Esophagus mucosa (tissue), 1 donor: ENCODE results near the gene POLR3K. TPM values are rescaled to one million over a fixed set of nuclear protein-coding genes. Genes with fewer than 3 reads are reported as not detected.

Experiments used
- ATAC-seq: fragments of 200-7000 bp; cut with Tn5 transposase; one replicate; pipeline ENCODE4 v1.9.1; 2020
- total RNA-seq: library from RNA; stranded (reverse); gene quantifications from one replicate; pipeline ENCODE4 v1.2.4, GENCODE V29; 2023
- donor health status: DM: yes; HTN: yes; CAD: no.

The POLR3K gene
- total RNA-seq, 1 donor from 2014 or later, result 9.5 TPM

- ATAC-seq, result no peak
Observed at GRCh38 chr16:78444-79150, 25.2 kb upstream of the POLR3K start.

DNA sequence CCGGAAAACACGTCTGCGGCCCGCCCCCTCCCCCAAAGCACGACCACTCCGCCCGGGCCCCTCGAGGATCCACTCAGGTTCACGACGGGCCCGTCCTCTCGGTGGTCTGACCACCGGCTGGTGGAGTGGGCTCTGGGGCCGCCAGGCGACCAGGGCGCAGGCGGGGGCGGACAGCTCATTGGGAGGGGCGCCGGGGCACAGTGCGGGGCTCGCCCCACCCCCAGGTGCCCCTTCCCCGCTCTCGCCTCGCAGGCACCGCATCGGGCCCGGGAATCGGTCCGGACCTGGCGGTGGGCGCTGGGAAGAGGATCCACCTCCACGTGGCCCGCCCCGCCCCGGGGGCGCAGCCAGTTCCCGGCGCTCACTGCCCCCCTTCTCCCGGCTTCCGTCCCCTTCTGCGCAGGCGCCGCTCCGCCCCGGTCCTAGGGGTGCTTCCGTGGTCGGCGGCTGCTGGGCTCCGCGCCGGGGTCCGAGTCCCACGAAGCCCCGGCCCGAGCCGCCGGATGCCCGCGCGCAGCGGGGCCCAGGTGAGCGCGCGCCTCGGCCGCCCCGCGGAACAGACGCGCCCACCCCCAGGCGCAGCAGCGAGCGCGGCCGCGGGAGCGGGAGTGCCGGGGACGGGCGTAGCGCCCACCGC, 24.5 kb upstream of the POLR3K start, which contains the start of gene MPG:
Gene MPG, plus strand, starts transcription at position 419 of the 637 bp plus-strand sequence. Its CDS starts 85 bp downstream, at position 504.
- peak; percentile 76 for ATAC-seq

DNA sequence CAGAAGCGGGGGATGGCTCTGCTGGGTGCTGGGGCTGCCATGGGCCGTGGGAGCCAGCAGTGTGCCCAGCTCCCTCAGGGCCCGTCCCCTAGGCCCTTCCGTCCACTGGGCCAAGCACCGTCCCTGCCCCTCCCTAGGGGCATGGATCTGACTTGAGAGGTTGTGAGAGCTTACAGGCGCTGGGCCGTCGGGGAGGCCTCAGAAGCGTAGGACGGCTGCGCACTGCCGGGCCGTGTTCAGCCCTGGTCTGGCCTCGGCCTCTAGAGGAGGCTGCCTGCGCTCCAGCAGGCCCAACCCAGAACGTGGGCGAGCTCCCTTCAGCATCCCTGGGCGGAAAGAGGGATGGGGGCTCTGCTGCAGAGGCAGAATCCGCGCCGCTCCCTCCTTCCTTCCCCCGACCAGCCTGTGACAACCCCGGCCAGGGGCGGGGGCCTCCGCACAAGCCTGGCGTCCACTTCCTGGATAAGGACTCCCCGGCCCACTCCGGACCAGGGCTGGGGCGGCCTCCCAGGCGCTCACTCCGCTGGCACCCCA, 23.9 kb upstream of the POLR3K start:
- ATAC-seq, result peak; percentile 45

GRCh38 chr16:76535-77272, 23.3 kb upstream of the POLR3K start:
- peak; percentile 2 for ATAC-seq

DNA sequence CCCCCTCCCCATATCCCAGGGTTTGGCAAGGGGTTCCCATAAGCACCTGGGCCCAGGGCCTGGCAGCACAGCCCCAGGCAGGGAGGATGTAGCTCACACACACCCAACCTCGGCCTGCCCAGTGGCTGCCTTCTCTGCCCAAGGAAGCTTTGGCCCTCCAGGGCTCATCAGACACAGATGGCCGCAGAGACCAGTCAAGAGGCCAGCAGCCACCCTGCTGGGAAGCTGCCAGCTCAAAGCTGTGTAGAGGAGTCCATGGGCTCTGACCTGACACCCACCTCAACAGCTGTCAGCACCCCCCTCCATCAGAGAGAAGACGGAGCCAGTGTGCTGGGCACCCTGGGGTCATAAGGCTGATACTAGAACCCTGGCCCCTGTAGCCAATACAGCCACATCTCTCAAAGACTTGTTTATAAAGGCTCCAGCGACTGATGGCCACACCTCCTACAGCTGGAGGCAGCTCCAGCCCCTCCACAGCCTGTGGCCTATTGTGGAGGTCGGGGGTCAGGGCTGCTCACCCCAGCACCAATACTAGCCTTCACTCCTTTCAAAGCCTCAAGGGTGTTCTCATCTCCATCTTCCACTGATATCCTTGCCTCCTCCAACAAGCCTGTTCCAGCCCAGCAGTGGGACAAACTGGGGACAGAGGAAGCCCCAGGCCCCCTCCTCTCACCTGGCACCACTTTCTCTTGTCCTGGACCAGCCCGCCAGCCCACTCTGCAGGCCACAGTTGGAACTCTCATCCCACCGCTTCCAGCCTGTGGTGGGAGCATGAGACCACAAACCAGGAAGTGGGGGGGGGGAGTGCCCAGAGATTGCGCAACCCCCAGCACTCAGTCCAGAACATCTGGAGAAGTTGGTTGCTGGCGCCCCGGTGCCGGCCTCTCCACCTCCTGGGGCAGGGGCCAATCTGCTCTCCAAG, 22.4 kb upstream of the POLR3K start:
- ATAC-seq, result no peak

GRCh38 chr16:74747-75334, 21.4 kb upstream of the POLR3K start:
- no peak for ATAC-seq

GRCh38 chr16:74051-74746, 20.8 kb upstream of the POLR3K start:
- no peak for ATAC-seq

DNA sequence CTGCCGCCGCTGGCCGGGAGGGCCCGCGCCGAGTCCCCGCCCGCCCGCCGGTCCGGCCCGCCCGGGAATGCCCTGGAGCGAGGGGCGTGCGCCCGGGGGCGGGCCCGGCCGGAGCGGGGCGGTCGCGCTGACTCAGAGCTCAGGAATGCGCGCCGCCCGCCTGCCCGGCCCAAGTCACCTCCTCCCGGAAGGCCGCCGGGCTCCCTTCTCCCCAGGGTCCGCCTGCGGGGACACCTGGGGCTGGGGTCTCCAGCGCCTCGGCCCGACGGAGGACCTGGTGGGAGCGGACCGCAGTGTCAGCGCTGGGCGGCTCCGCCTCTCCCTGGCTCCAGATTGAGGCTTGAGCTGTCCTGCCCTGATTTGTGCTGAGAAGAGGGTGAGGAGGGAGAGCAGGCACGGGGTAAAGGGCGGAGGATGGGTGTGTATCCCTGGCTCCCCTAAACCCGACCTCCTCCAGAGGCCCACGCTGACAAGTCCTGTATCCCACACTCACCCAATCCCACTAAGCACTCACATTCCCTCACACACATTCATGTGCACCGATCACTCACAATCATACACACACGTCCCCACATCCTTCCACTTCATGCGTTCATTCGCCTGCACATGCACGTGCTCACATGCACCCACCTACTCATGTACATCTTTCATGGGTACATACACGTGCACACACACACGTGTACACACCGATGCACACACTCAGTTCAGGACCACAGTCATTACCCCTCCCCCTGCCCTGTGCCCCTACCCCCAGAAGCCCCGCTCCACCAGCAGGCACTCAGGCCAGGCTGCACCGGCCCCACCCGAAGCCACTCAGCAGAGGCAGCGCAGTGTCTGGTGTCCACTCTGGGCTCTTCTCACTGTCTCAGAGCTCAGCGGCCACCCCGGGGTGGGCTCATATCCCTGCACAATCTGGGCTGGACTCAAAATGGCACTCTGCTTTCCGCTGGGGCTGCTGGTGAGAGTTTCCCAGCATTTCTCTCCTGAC, 19.4 kb upstream of the POLR3K start, which contains the start of gene RHBDF1:
Gene RHBDF1, minus strand, starts transcription at position 71 of the 988 bp plus-strand sequence. CDS start 7,616 bp downstream, outside the sequence.
- peak; percentile 59 for ATAC-seq

GRCh38 chr16:71540-72401, 18.4 kb upstream of the POLR3K start:
- peak; percentile 59 for ATAC-seq

DNA sequence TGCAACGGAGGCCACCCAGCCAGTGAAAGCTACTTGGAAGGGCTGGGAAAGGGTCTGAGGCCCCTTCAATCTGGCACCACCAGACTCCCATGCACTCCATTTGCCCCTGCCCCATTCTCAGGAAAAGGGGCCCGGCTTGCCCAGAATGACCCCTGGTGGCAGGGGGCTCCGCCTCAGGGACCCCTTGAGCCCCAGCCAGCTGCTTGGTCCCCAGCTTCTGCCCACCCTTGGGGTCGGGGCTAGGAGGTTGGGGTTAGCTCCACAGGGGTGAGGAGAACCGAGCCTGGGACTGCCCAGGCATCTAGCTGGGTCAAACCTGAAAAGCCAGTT, 17.8 kb upstream of the POLR3K start:
- ATAC-seq, result no peak

GRCh38 chr16:69181-69580, 15.8 kb upstream of the POLR3K start:
- ATAC-seq, result no peak

GRCh38 chr16:67884-68789, 14.7 kb upstream of the POLR3K start:
- no peak for ATAC-seq

GRCh38 chr16:67183-67791, 13.9 kb upstream of the POLR3K start:
- no peak for ATAC-seq

DNA sequence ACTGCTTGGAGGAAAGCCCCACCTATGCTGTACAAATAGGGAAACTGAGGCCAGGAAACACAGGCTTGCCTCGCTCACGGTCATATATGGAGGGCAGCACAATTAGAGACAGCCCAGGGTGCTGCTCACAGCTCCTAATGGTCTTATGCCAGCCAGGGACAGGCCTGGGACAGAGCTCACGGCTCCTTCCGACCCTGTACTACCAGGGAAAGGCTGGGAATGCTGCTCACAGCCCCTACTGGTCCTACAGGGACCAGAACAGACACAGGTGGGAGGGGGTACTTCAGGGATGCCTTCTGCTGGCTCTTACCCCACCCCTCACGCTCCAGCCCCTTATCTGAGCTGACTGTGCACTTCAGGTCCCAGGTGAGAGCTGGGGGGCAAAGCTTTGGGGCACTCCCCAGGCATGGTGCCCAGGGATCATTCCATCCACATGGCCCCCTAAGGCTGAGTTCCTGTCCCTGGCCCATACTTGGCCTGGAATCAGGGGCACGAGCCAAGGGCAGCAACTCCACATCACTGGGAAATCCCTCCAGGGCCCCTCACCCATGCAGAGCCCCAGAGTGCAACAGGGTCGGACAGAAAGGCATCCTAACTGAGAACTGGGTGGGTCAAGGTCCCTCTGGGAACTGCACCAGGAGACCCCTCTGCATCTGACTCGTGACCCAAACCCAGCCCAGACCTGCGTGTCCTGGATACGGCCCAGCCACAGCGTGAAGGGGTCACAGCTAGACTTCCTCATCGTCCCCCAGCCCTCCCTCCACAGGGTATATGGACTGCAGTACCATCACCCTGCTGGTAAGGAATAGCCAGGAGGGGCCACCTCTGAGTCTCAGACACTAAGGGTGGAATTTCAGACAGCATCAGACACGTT, 13.1 kb upstream of the POLR3K start:
- no peak for ATAC-seq

DNA sequence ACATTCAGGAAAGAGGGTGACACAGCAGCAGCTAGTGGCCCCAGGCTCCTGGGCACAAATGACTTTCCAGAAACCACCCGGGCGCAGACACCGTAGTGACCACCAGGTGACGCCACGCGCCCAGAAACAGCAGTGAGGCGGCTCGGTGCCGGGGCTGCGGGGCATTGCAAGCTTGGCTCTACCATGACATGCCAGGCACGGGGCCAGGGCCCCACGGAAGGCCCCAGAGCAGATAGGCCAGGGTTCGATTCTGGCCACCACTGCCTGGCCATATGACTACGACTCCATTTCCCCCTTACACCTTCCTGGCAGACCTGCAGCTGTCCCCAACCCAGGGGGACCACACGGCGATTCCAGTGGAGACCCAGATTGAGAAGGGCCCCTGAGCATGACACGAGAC, 12.3 kb upstream of the POLR3K start:
- peak; percentile 75 for ATAC-seq

- no peak for ATAC-seq
Observed at GRCh38 chr16:64914-65255, 11.5 kb upstream of the POLR3K start.
